ENCODE results near the gene NINJ2.

- TF ChIP-seq USF1 (IDR thresholded peaks at IDR 0.05) (no peak), EP300 (IDR thresholded peaks at IDR 0.05; ENCODE audit: borderline replicate concordance) (no peak), RAD21 (IDR thresholded peaks at IDR 0.05; ENCODE audit: low read depth) (no peak), TAF1 (IDR thresholded peaks at IDR 0.05; ENCODE audit: low read depth) (no peak), ZBTB7A (IDR thresholded peaks at IDR 0.05; ENCODE audit: low read depth) (no peak), TCF12 (IDR thresholded peaks at IDR 0.05; ENCODE audit: low read depth) (no peak), CEBPB (IDR thresholded peaks at IDR 0.05) (no peak), YY1 (IDR thresholded peaks at IDR 0.05; ENCODE audit: low read depth) (no peak), TEAD4 (IDR thresholded peaks at IDR 0.05) (no peak), FOXM1 (IDR thresholded peaks at IDR 0.05; ENCODE audit: borderline replicate concordance, low read depth) (no peak), CREB1 (IDR thresholded peaks at IDR 0.05; ENCODE audit: low read depth) (no peak), NFIC (IDR thresholded peaks at IDR 0.05) (no peak)
- TF ChIP-seq, protein P1, sequence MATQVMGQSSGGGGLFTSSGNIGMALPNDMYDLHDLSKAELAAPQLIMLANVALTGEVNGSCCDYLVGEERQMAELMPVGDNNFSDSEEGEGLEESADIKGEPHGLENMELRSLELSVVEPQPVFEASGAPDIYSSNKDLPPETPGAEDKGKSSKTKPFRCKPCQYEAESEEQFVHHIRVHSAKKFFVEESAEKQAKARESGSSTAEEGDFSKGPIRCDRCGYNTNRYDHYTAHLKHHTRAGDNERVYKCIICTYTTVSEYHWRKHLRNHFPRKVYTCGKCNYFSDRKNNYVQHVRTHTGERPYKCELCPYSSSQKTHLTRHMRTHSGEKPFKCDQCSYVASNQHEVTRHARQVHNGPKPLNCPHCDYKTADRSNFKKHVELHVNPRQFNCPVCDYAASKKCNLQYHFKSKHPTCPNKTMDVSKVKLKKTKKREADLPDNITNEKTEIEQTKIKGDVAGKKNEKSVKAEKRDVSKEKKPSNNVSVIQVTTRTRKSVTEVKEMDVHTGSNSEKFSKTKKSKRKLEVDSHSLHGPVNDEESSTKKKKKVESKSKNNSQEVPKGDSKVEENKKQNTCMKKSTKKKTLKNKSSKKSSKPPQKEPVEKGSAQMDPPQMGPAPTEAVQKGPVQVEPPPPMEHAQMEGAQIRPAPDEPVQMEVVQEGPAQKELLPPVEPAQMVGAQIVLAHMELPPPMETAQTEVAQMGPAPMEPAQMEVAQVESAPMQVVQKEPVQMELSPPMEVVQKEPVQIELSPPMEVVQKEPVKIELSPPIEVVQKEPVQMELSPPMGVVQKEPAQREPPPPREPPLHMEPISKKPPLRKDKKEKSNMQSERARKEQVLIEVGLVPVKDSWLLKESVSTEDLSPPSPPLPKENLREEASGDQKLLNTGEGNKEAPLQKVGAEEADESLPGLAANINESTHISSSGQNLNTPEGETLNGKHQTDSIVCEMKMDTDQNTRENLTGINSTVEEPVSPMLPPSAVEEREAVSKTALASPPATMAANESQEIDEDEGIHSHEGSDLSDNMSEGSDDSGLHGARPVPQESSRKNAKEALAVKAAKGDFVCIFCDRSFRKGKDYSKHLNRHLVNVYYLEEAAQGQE (IDR thresholded peaks at IDR 0.05; ENCODE audit: low read depth), result no peak
- TF ChIP-seq, protein P2, sequence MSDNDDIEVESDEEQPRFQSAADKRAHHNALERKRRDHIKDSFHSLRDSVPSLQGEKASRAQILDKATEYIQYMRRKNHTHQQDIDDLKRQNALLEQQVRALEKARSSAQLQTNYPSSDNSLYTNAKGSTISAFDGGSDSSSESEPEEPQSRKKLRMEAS (IDR thresholded peaks at IDR 0.05), result no peak
Observed at GRCh38 chr12:569091-569676, 94.1 kb downstream of the NINJ2 start.

All from Ishikawa (cell line).